Right forelimb (tissue), 1 donor: ENCODE measurements around the gene ZNF568.
A peak's percentile ranks its signal among the peaks of the same experiment; 100 is the strongest.

Experiments used
- DNase-seq: peaks from one replicate; pipeline ENCODE4 v3.0.0-alpha.2; 2018

ZNF568 gene

GRCh38 chr19:37007587-37008220 is 91.6 kb downstream of the ZNF568 start:
- DNase-seq, result peak; percentile 84

DNA sequence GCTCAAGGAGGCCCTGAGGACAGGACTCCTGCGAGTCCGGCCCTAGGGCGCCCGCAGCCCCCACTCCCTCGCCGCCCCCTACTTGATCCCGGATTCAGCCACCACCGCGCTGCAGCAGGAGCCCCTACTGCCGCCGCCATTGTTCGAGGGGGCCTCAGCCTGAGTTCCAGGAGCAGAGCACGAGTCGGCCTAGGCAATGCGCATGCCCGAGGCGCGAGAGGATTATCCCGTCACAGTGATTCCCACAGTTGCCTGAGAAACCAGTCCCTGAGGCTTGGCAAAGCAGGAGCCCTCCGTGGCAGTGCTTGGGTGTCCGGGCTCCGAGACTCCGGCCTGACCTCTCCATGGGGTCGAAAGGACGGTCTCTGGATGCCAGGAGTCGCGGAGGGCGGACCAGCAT is 93.7 kb downstream of the ZNF568 start:
- DNase-seq, result no peak

DNA sequence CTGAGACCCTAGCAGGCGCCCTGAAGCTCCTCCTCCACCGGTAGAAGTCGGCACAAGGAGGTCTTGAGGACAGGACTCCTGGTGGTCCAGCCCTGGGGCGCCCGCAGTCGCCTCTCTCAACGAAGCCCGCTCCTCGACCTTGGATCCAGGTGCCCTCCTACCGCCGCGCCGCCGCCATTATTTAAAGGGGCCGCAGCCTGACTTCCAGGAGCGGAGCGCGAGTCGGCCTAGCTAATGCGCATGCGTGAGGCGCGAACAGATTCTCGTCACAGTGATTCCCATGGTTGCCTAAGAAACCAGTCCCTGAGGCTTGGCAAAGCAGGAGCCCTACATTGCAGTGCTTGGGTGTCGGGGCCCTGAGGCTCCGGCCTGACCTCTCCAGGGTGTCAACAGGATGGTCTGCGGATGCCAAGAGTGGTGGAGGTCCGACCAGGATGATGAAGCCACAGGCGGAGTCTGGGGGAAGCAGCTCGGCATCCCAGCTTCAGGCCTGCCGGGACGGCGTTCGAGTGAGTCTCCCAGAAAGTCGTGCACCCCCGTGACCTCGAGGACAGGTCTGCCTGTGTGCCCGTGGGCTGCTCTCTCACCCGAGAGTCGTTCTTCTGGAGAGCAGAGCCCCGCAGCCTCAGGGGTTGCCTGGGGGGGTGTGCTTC is 96.1 kb downstream of the ZNF568 start:
- DNase-seq, result no peak

DNA sequence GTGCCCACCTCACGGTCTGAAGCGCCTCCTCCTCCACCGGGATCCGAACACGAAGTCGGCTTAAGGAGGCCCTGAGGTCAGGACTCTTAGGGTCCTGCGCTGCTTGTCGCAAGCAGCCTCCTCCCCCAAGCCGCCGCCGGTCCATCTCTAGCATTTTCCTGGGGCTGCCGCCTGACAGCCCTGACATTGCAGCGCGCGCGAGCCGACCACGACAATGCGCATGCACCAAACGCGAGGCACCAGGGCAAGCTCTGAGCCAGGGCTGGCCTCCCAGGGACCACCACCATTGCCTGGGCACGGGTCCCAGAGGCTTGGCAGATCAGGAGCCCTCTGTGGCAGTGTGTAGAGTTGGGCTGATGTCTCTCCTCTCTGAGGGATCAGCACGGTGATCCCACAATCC is 98.3 kb downstream of the ZNF568 start:
- DNase-seq, result no peak

DNA sequence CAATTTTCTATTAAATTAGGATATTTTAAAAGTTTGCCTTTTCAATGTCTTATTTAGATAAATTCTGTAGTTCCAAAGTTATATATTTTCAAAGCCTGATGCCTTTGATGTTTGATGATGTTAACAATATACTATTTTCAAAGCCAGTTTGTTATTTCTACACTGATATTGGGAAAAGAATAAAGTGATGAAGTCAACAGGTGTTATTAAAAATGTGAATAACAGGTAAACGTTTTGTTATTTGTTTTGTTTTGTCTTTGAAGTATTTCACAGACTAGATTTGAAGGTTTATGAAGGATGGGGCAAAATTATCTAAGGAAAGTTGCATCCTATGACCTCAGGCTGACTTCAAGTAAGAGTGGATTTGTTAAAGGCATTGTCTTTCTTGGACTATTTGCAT is 129.0 kb downstream of the ZNF568 start:
- no peak for DNase-seq
